Keratinocyte (primary cell): Measurements from ENCODE around the gene KAT6B. TPM values are rescaled to one million over a fixed set of nuclear protein-coding genes. Genes with fewer than 3 reads are reported as not detected.

ENCODE experiments used
- DNase-seq: peaks from one replicate; pipeline ENCODE4 v3.0.0-alpha.2; 2011; ENCODE audit warnings: low read depth, missing footprints, low spot score
- FAIRE-seq: peaks from 2 replicates; lab custom pipeline; 2011; peaks lifted over from hg19 to GRCh38; lab: Jason Lieb, UNC
- H2AFZ ChIP-seq: 2 replicates; pipeline ENCODE4 v1.6.0; 2012; ENCODE audit warnings: low read length, control low read depth, inconsistent platforms; ENCODE audit not compliant: control insufficient read depth
- H3K27ac ChIP-seq: 2 replicates; pipeline ENCODE4 v1.5.1; 2011; ENCODE audit warnings: low read length; ENCODE audit not compliant: control insufficient read depth, insufficient read depth
- H3K27me3 ChIP-seq: 3 replicates; pipeline ENCODE4 v1.6.0; 2011; ENCODE audit warnings: low read length; ENCODE audit not compliant: control insufficient read depth, insufficient read depth; ENCODE audit errors: extremely low read depth
- H3K36me3 ChIP-seq, 2 experiments: 2 replicates in 1 of 2; 3 replicates in 1 of 2; pipeline ENCODE4 v1.5.1; 2011; ENCODE audit warnings: low read length in 2 of 2, mild to moderate bottlenecking in 1 of 2; ENCODE audit not compliant: control insufficient read depth in 2 of 2, insufficient read depth in 2 of 2; ENCODE audit errors: extremely low read depth in 1 of 2
- H3K4me1 ChIP-seq: 3 replicates; pipeline ENCODE4 v1.5.1; 2011; ENCODE audit warnings: low read length; ENCODE audit not compliant: control insufficient read depth, insufficient read depth; ENCODE audit errors: extremely low read depth
- H3K4me2 ChIP-seq: 3 replicates; pipeline ENCODE4 v1.6.0; 2011; ENCODE audit warnings: low read depth, low read length; ENCODE audit not compliant: control insufficient read depth, insufficient read depth; ENCODE audit errors: extremely low read depth
- H3K4me3 ChIP-seq, 3 experiments: fragments of 200-600 bp in 1 of 3; sonication (generic) in 1 of 3; 2 replicates in 2 of 3; 3 replicates in 1 of 3; pipeline ENCODE4 v1.5.1; 2011 to 2016; ENCODE audit warnings: low read length in 3 of 3, mild to moderate bottlenecking in 3 of 3, control low read depth in 2 of 3, inconsistent platforms in 1 of 3, low read depth in 1 of 3, mixed read lengths in 1 of 3, mixed run types in 1 of 3, moderate library complexity in 1 of 3; ENCODE audit not compliant: control insufficient read depth in 2 of 3, insufficient read depth in 2 of 3; ENCODE audit errors: extremely low read depth in 1 of 3
- H3K79me2 ChIP-seq: 2 replicates; pipeline ENCODE4 v1.6.0; 2012; ENCODE audit warnings: low read length; ENCODE audit not compliant: control insufficient read depth, insufficient read depth
- H3K9ac ChIP-seq: 3 replicates; pipeline ENCODE4 v1.6.0; 2011; ENCODE audit warnings: low read length; ENCODE audit not compliant: control insufficient read depth, insufficient read depth; ENCODE audit errors: extremely low read depth
- H3K9me1 ChIP-seq: 3 replicates; pipeline ENCODE4 v1.6.0; 2011; ENCODE audit warnings: low read length; ENCODE audit not compliant: control insufficient read depth, insufficient read depth; ENCODE audit errors: extremely low read depth
- H3K9me3 ChIP-seq: 2 replicates; pipeline ENCODE4 v1.5.1; 2012; ENCODE audit warnings: low read depth, low read length; ENCODE audit not compliant: control insufficient read depth
- H4K20me1 ChIP-seq: 3 replicates; pipeline ENCODE4 v1.6.0; 2011; ENCODE audit warnings: low read length; ENCODE audit not compliant: control insufficient read depth, insufficient read depth; ENCODE audit errors: extremely low read depth
- CTCF ChIP-seq, 3 experiments: IDR thresholded peaks in 1 of 3; conservative IDR thresholded peaks in 1 of 3; optimal IDR thresholded peaks in 1 of 3; 2 replicates in 2 of 3; 3 replicates in 1 of 3; pipeline versions ENCODE3 to v1.5.1; 2011; ENCODE audit warnings: low read length in 3 of 3, mild to moderate bottlenecking in 3 of 3, moderate library complexity in 2 of 3, control low read depth in 1 of 3, inconsistent platforms in 1 of 3; ENCODE audit not compliant: insufficient read depth in 2 of 3; ENCODE audit errors: extremely low read depth in 1 of 3
- EZH2 ChIP-seq: IDR thresholded peaks from one replicate; pipeline ENCODE4 v1.6.1; 2012; ENCODE audit warnings: inconsistent platforms, mild to moderate bottlenecking, low read length, moderate library complexity
- dilution Hi-C: fragments of 300-500 bp; cut with MboI; formaldehyde crosslinking; loops from one replicate; pipeline ENCODE4 v1.7.0; 2020; ENCODE audit warnings: low sequenced_read_pairs; ENCODE audit not compliant: extremely low pct_ligation_motif_present
- polyA plus RNA-seq, 5 experiments: library from polyadenylated mRNA; depleted of rRNA in 3 of 5; stranded (reverse) in 3 of 5; stranded (forward) in 1 of 5; unstranded in 1 of 5; fragments of >200 nt; gene quantifications; 1 replicate in 1 of 5; 2 replicates in 3 of 5; 3 replicates in 1 of 5; pipeline versions ENCODE4 v1.2.1 to v1.2.3, GENCODE V29; 2011 to 2012; ENCODE audit warnings: missing spikeins in 2 of 5, low read depth in 1 of 5, low replicate concordance in 1 of 5

Gene KAT6B
- polyA plus RNA-seq, 1 donor (not counting 4 experiments of a cell fraction or from before 2014, with no cell fraction given), result 2.9 TPM

GRCh38 chr10:75034131-75034512, 207.7 kb downstream of the KAT6B start:
- TF ChIP-seq EZH2 (no peak), CTCF (optimal IDR thresholded peaks at IDR 0.05 in 1 of 3, IDR thresholded peaks at IDR 0.05 in 1 of 3, conservative IDR thresholded peaks at IDR 0.05 in 1 of 3; ENCODE audit: extremely low read depth in 1 of 3, insufficient read depth in 2 of 3, low read length in 3 of 3) (no peak)
- no peak for FAIRE-seq

GRCh38 chr10:75034714-75035258, 208.4 kb downstream of the KAT6B start:
- no peaks in the 10 kb centered on the region for H3K27me3 ChIP-seq
- FAIRE-seq, result no peak
- H2AFZ ChIP-seq, result no peak overlapping the region
- H3K4me3 ChIP-seq, result no peak overlapping the region
- no peak overlapping the region for H3K27ac ChIP-seq
- H3K4me2 ChIP-seq, result no peak overlapping the region
- no peaks in the 10 kb centered on the region for H4K20me1 ChIP-seq
- no peak for DNase-seq
- no peaks in the 10 kb centered on the region for H3K79me2 ChIP-seq
- TF ChIP-seq CTCF (optimal IDR thresholded peaks at IDR 0.05 in 1 of 3, IDR thresholded peaks at IDR 0.05 in 1 of 3, conservative IDR thresholded peaks at IDR 0.05 in 1 of 3; ENCODE audit: extremely low read depth in 1 of 3, insufficient read depth in 2 of 3, low read length in 3 of 3) (peak in 1 of 3 experiments; percentile 8), EZH2 (no peak)
- no peaks in the 10 kb centered on the region for H3K9me1 ChIP-seq
- H3K9me3 ChIP-seq, result no peaks in the 10 kb centered on the region
- peaks cover 0 to 7% of the 10 kb centered on the region in 2 experiments for H3K36me3 ChIP-seq
- no peak overlapping the region for H3K9ac ChIP-seq
- dilution Hi-C loops, result no loop called here
- H3K4me1 ChIP-seq, result no peaks in the 10 kb centered on the region

More at GRCh38 chr10:75034131-75034512, 207.7 kb downstream of the KAT6B start:
- no peaks in the 10 kb centered on the region for H3K9me3 ChIP-seq
- H3K4me2 ChIP-seq, result no peak overlapping the region
- H3K4me3 ChIP-seq, result no peak overlapping the region
- H3K4me1 ChIP-seq, result no peaks in the 10 kb centered on the region
- H3K27me3 ChIP-seq, result no peaks in the 10 kb centered on the region
- dilution Hi-C loops, result no loop called here
- H3K27ac ChIP-seq, result no peak overlapping the region
- no peaks in the 10 kb centered on the region for H3K79me2 ChIP-seq
- no peak overlapping the region for H2AFZ ChIP-seq
- no peaks in the 10 kb centered on the region for H4K20me1 ChIP-seq
- H3K9me1 ChIP-seq, result no peaks in the 10 kb centered on the region
- no peak overlapping the region for H3K9ac ChIP-seq
- no peak for DNase-seq
- peaks cover 0 to 11% of the 10 kb centered on the region in 2 experiments for H3K36me3 ChIP-seq
